Skin epidermis (tissue), 12 donors: Measurements from ENCODE around the gene TTLL5.
A peak's percentile ranks its signal among the peaks of the same experiment; 100 is the strongest.

Experiments used
- H3K27ac ChIP-seq, 21 experiments: fragments of 200-600 bp; sonication (generic) in 11 of 21; one replicate each; pipeline ENCODE4 v1.5.0; 2020; ENCODE audit warnings: mild to moderate bottlenecking in 3 of 21, inconsistent platforms in 2 of 21, moderate library complexity in 2 of 21
- H3K4me3 ChIP-seq, 7 experiments: fragments of 200-600 bp; sonication (generic) in 2 of 7; one replicate each; pipeline ENCODE4 v1.5.0; 2020; ENCODE audit warnings: inconsistent platforms in 2 of 7, mild to moderate bottlenecking in 2 of 7, moderate library complexity in 1 of 7

TTLL5 gene

GRCh38 chr14:75724414-75725204 is 63.6 kb downstream of the TTLL5 start:
- Histone ChIP-seq H3K4me3 (no peak overlapping the region), H3K27ac (peak overlapping the region in 7 of 21 experiments; percentile 15 to 50 (median 39))

GRCh38 chr14:75725481-75725880 is 64.4 kb downstream of the TTLL5 start:
- Histone ChIP-seq H3K27ac (peak overlapping the region in 8 of 21 experiments; percentile 21 to 69 (median 36)), H3K4me3 (no peak overlapping the region)

- Histone ChIP-seq H3K27ac (peak overlapping the region in 3 of 21 experiments; percentile 21 to 69 (median 51)), H3K4me3 (no peak overlapping the region)
Measured at GRCh38 chr14:75726321-75726720, 65.3 kb downstream of the TTLL5 start.

- H3K4me3 ChIP-seq: no peak overlapping the region
- no peak overlapping the region for H3K27ac ChIP-seq
Measured at GRCh38 chr14:75727124-75727523, 66.1 kb downstream of the TTLL5 start.

GRCh38 chr14:75732888-75733287 is 71.8 kb downstream of the TTLL5 start:
- peak overlapping the region in 1 of 21 experiments; percentile 53 for H3K27ac ChIP-seq
- no peak overlapping the region for H3K4me3 ChIP-seq

GRCh38 chr14:75734854-75735253 is 73.8 kb downstream of the TTLL5 start:
- Histone ChIP-seq H3K27ac (no peak overlapping the region), H3K4me3 (no peak overlapping the region)

- Histone ChIP-seq H3K4me3 (no peak overlapping the region), H3K27ac (no peak overlapping the region)
Measured at GRCh38 chr14:75736845-75737485, 75.9 kb downstream of the TTLL5 start.

GRCh38 chr14:75738192-75738591 is 77.1 kb downstream of the TTLL5 start:
- Histone ChIP-seq H3K27ac (no peak overlapping the region), H3K4me3 (no peak overlapping the region)

- no peak overlapping the region for H3K27ac ChIP-seq
- H3K4me3 ChIP-seq: no peak overlapping the region
Measured at GRCh38 chr14:75742867-75743266, 81.8 kb downstream of the TTLL5 start.

- Histone ChIP-seq H3K4me3 (no peak overlapping the region), H3K27ac (no peak overlapping the region)
Measured at GRCh38 chr14:75747899-75748298, 86.9 kb downstream of the TTLL5 start.

- no peak overlapping the region for H3K27ac ChIP-seq
- no peak overlapping the region for H3K4me3 ChIP-seq
Measured at GRCh38 chr14:75748336-75748735, 87.3 kb downstream of the TTLL5 start.

GRCh38 chr14:75751296-75751695 is 90.2 kb downstream of the TTLL5 start:
- H3K4me3 ChIP-seq: no peak overlapping the region
- peak overlapping the region in 2 of 21 experiments; percentile 18 for H3K27ac ChIP-seq

GRCh38 chr14:75752086-75752485 is 91.0 kb downstream of the TTLL5 start:
- Histone ChIP-seq H3K4me3 (no peak overlapping the region), H3K27ac (peak overlapping the region in 3 of 21 experiments; percentile 18 to 36 (median 18))

GRCh38 chr14:75752907-75753594 is 92.0 kb downstream of the TTLL5 start:
- Histone ChIP-seq H3K4me3 (no peak overlapping the region), H3K27ac (peak overlapping the region in 1 of 21 experiments; percentile 29)

- Histone ChIP-seq H3K27ac (peak overlapping the region in 1 of 21 experiments; percentile 11), H3K4me3 (no peak overlapping the region)
Measured at GRCh38 chr14:75753696-75754095, 92.7 kb downstream of the TTLL5 start.

GRCh38 chr14:75757644-75758402 is 96.8 kb downstream of the TTLL5 start:
- H3K27ac ChIP-seq: no peak overlapping the region
- no peak overlapping the region for H3K4me3 ChIP-seq

GRCh38 chr14:75764020-75764419 is 103.0 kb downstream of the TTLL5 start:
- Histone ChIP-seq H3K27ac (no peak overlapping the region), H3K4me3 (no peak overlapping the region)

- Histone ChIP-seq H3K27ac (peak overlapping the region in 1 of 21 experiments; percentile 8), H3K4me3 (no peak overlapping the region)
Measured at GRCh38 chr14:75769047-75769685, 108.1 kb downstream of the TTLL5 start.

- H3K27ac ChIP-seq: no peak overlapping the region
- H3K4me3 ChIP-seq: no peak overlapping the region
Measured at GRCh38 chr14:75770635-75771034, 109.6 kb downstream of the TTLL5 start.
